Upper lobe of left lung (tissue), 6 donors: ENCODE data around the gene SAP30. TPM values are rescaled to one million over a fixed set of nuclear protein-coding genes. Genes with fewer than 3 reads are reported as not detected.

Experiments
- ATAC-seq, 2 donors: fragments of 200-7000 bp; cut with Tn5 transposase; one replicate each; pipeline ENCODE4 v1.9.1; 2022; ENCODE audit warnings: mild to moderate bottlenecking in 2 of 2, moderate library complexity in 2 of 2; ENCODE audit not compliant: low FRiP score in 2 of 2
- DNase-seq, 2 donors: peaks; one replicate each; pipeline ENCODE4 v3.0.0-alpha.2; 2019 to 2020
- H3K27ac ChIP-seq, 4 donors: fragments of 200-600 bp; sonication (generic); one replicate each; pipeline ENCODE4 v1.5.1; 2016 to 2019
- H3K27me3 ChIP-seq, 4 donors: fragments of 200-600 bp; sonication (generic); one replicate each; pipeline ENCODE4 v1.5.1; 2017 to 2019
- H3K36me3 ChIP-seq, 4 donors: fragments of 200-600 bp; sonication (generic); one replicate each; pipeline ENCODE4 v1.5.1; 2016 to 2019
- H3K4me1 ChIP-seq, 4 donors: fragments of 200-600 bp; sonication (generic); one replicate each; pipeline ENCODE4 v1.5.1; 2018 to 2019
- H3K4me3 ChIP-seq, 4 donors: fragments of 200-600 bp; sonication (generic); one replicate each; pipeline ENCODE4 v1.5.1; 2017 to 2019; ENCODE audit warnings: mild to moderate bottlenecking in 2 of 4, moderate library complexity in 1 of 4
- H3K9me3 ChIP-seq, 4 donors: fragments of 200-600 bp; sonication (generic); one replicate each; pipeline ENCODE4 v1.5.1; 2018 to 2019
- EP300 ChIP-seq, 4 donors: sonication (generic); formaldehyde crosslinking; IDR thresholded peaks; one replicate each; pipeline ENCODE4 v1.5.1; 2017; ENCODE audit warnings: antibody characterized with exemption in 4 of 4, control low read depth in 2 of 4
- POLR2A ChIP-seq, 4 donors: fragments of 450-650 bp; IDR thresholded peaks; one replicate each; pipeline ENCODE4 v1.5.1; 2016 to 2017; ENCODE audit warnings: antibody characterized with exemption in 4 of 4, mild to moderate bottlenecking in 2 of 4
- POLR2AphosphoS5 ChIP-seq, 2 donors: sonication (generic); formaldehyde crosslinking; IDR thresholded peaks; one replicate each; pipeline ENCODE4 v1.5.1; 2017; ENCODE audit warnings: antibody characterized with exemption in 2 of 2
- WGBS, 2 donors: methylation state at CpG; one replicate each; pipeline ENCODE4 v1.1.5; 2017 to 2018; 5-methylcytosine and 5-hydroxymethylcytosine counted together
- total RNA-seq, 6 donors: library from RNA; depleted of rRNA in 4 of 6; stranded (reverse); fragments of >200 nt in 4 of 6; gene quantifications; one replicate each; pipeline versions ENCODE4 v1.1.0 to v1.2.1, GENCODE V29; 2016 to 2021
- TF ChIP-seq, protein P1 (sequence below), 6 experiments: fragments of 450-650 bp in 4 of 6; fragments of 200-600 bp in 2 of 6; sonication (generic) in 2 of 6; IDR thresholded peaks; one replicate each; pipeline ENCODE4 v1.5.1; 2016 to 2019; ENCODE audit warnings: antibody characterized with exemption in 6 of 6
- donor health status: DM: no; HTN: no; CAD: no; lungs with moderate emphysema.
- donor health status: DM: no; HTN: yes; CAD: no; lungs with severe emphysema.

Gene SAP30
- total RNA-seq, 6 donors from 2014 or later, result 15.0 to 39.8 (median 18.8) TPM

DNA sequence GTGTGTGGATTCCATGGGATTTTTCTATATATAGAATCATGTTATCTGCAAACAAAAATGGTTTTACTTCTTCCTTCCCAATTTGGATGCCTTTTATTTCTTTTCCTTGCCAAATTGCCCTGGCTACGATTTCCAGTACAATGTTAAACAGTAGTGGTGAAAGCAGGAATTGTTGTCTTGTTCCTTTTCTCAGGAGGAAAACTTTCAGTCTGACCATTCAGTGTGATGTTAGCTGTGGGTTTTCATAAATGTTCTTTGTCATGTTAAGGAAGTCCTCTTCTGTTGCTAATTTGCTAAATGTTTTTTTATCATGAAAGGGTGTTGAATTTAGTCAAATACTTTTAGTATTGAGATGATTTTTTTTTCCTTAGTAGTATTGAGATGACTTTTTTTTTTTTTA is 10.9 kb downstream of the SAP30 start:
- no peak for DNase-seq
- Histone ChIP-seq H3K27me3 (no peaks in the 10 kb centered on the region), H3K36me3 (no peaks in the 10 kb centered on the region), H3K27ac (no peak overlapping the region), H3K4me1 (no peaks in the 10 kb centered on the region), H3K4me3 (no peak overlapping the region), H3K9me3 (no peaks in the 10 kb centered on the region)
- ATAC-seq, result no peak
- 33 to 50% methylated on average over 1 of the region's 1 CpG for WGBS, 2 donors
- TF ChIP-seq, protein P1, sequence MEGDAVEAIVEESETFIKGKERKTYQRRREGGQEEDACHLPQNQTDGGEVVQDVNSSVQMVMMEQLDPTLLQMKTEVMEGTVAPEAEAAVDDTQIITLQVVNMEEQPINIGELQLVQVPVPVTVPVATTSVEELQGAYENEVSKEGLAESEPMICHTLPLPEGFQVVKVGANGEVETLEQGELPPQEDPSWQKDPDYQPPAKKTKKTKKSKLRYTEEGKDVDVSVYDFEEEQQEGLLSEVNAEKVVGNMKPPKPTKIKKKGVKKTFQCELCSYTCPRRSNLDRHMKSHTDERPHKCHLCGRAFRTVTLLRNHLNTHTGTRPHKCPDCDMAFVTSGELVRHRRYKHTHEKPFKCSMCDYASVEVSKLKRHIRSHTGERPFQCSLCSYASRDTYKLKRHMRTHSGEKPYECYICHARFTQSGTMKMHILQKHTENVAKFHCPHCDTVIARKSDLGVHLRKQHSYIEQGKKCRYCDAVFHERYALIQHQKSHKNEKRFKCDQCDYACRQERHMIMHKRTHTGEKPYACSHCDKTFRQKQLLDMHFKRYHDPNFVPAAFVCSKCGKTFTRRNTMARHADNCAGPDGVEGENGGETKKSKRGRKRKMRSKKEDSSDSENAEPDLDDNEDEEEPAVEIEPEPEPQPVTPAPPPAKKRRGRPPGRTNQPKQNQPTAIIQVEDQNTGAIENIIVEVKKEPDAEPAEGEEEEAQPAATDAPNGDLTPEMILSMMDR (IDR thresholded peaks at IDR 0.05), result no peak
- TF ChIP-seq POLR2A (IDR thresholded peaks at IDR 0.05) (no peak), POLR2AphosphoS5 (IDR thresholded peaks at IDR 0.05) (no peak), EP300 (IDR thresholded peaks at IDR 0.05) (no peak)

DNA sequence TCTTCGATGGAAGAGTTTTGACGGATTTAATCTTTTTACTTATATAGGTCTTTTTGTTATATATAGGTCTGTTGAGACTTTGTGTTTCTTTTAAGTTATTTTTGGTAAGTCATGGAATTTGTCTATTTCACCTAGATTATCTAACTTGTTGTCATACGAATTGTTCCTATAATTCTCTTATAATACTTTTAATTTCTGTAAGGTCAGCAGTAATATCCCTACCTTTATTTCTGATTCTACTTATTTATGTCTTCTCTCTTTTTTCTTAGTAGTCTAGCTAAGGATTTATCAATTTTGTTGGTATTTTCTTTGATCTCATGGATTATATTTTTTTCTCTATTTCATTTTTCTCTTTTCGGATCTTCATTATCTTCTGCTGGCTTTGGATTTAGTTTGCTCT is 11.6 kb downstream of the SAP30 start:
- DNase-seq, result no peak
- no peaks in the 10 kb centered on the region for H3K9me3 ChIP-seq
- H3K27me3 ChIP-seq, result no peaks in the 10 kb centered on the region
- no peaks in the 10 kb centered on the region for H3K36me3 ChIP-seq
- ATAC-seq, result no peak
- 96 to 97% methylated on average over 4 of the region's 4 CpGs for WGBS, 2 donors
- no peak overlapping the region for H3K27ac ChIP-seq
- H3K4me3 ChIP-seq, result no peak overlapping the region
- TF ChIP-seq POLR2A (IDR thresholded peaks at IDR 0.05), result no peak
- no peak for TF ChIP-seq POLR2AphosphoS5 (IDR thresholded peaks at IDR 0.05)
- TF ChIP-seq EP300 (IDR thresholded peaks at IDR 0.05), result no peak
- TF ChIP-seq, protein P1 (IDR thresholded peaks at IDR 0.05), result no peak
- H3K4me1 ChIP-seq, result no peaks in the 10 kb centered on the region

DNA sequence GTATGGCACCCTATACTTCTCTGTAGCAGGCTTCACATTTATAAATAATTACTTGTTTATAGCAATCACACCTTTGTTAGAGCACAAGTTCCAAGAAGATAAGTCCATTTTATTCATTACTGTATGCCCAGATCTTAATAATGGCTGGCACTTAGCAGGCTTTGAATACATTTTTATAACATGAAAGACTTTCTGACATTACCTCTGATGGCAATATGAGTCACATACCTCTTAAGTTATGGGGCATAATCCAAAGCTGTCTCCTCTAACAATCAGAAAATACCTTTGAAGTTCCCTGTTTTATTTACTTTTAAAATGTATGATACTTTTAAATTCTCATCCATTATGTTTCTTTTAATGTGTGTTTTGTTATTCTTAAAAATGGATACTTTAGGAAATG is 16.0 kb downstream of the SAP30 start:
- TF ChIP-seq, protein P1 (IDR thresholded peaks at IDR 0.05), result no peak
- TF ChIP-seq EP300 (IDR thresholded peaks at IDR 0.05) (no peak), POLR2A (IDR thresholded peaks at IDR 0.05) (no peak), POLR2AphosphoS5 (IDR thresholded peaks at IDR 0.05) (no peak)
- Histone ChIP-seq H3K36me3 (no peaks in the 10 kb centered on the region), H3K27ac (no peak overlapping the region), H3K4me1 (no peaks in the 10 kb centered on the region), H3K27me3 (no peaks in the 10 kb centered on the region), H3K4me3 (no peak overlapping the region), H3K9me3 (no peaks in the 10 kb centered on the region)
- DNase-seq (no peak), ATAC-seq (no peak)

DNA sequence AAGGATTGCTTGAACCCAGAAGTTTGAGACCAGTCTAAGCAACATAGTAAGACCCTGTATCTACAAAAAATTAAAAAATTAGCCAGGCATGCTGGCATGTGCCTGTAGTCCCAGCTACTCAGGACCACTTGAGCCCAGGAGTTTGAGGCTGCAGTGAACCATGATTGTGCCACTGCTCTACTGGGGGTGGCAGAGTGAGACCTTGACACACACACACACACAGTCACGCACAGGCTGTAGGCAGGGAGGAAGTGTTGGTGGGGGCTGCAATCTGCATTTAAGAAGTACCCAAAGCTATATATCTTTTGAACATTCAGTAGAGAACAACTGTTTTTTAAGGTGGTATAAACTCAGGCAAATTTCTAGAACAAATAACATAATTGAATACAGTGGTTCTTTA is 20.9 kb downstream of the SAP30 start:
- Histone ChIP-seq H3K27ac (no peak overlapping the region), H3K27me3 (no peaks in the 10 kb centered on the region), H3K36me3 (no peaks in the 10 kb centered on the region), H3K4me3 (no peak overlapping the region), H3K9me3 (no peaks in the 10 kb centered on the region), H3K4me1 (no peaks in the 10 kb centered on the region)
- ATAC-seq, result no peak
- TF ChIP-seq POLR2A (IDR thresholded peaks at IDR 0.05) (no peak), POLR2AphosphoS5 (IDR thresholded peaks at IDR 0.05) (no peak), EP300 (IDR thresholded peaks at IDR 0.05) (no peak)
- TF ChIP-seq, protein P1 (IDR thresholded peaks at IDR 0.05), result no peak
- DNase-seq, result no peak
- 91 to 95% methylated on average over 1 of the region's 1 CpG for WGBS, 2 donors

DNA sequence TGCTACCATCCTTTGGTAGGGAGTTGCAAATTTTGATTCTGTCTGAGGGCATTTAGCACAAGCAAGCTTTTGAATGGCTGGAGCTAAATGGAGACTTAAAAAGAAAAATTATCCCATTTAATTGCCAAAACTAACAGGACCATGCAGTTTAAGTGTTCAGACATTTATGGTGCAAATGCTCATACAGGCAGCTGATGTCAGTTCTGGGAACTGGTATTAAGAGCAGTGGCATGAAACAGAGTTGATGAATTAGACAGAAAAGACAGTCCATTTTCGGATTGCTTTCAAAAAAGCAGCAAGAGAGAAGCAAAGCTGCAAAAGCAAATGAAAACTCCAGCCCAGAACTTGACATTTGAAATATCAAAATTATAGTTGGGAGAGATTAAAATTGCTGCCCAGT is 26.9 kb downstream of the SAP30 start:
- no peak overlapping the region for H3K27ac ChIP-seq
- 71 to 95% methylated on average over 1 of the region's 1 CpG for WGBS, 2 donors
- ATAC-seq, result no peak
- no peak overlapping the region for H3K4me3 ChIP-seq
- TF ChIP-seq, protein P1 (IDR thresholded peaks at IDR 0.05), result no peak
- TF ChIP-seq POLR2AphosphoS5 (IDR thresholded peaks at IDR 0.05) (no peak), POLR2A (IDR thresholded peaks at IDR 0.05) (no peak), EP300 (IDR thresholded peaks at IDR 0.05) (no peak)
- no peaks in the 10 kb centered on the region for H3K27me3 ChIP-seq
- H3K9me3 ChIP-seq, result no peaks in the 10 kb centered on the region
- H3K4me1 ChIP-seq, result no peaks in the 10 kb centered on the region
- H3K36me3 ChIP-seq, result no peaks in the 10 kb centered on the region
- no peak for DNase-seq
